OCI-LY3 (cell line): ENCODE results near the gene HACL1.

ENCODE experiments used
- CTCF ChIP-seq: fragments of 200-600, 300-600 bp; sonication (generic); IDR thresholded peaks from 2 replicates; pipeline ENCODE4 v1.5.1; 2014; ENCODE audit warnings: antibody characterized with exemption, low read length, low read depth
- EZH2phosphoT487 ChIP-seq: fragments of 200-600 bp; shearing (Covaris generic); IDR thresholded peaks from 2 replicates; pipeline ENCODE4 v1.6.1; 2018; ENCODE audit warnings: antibody characterized with exemption, mixed run types, low read depth

DNA sequence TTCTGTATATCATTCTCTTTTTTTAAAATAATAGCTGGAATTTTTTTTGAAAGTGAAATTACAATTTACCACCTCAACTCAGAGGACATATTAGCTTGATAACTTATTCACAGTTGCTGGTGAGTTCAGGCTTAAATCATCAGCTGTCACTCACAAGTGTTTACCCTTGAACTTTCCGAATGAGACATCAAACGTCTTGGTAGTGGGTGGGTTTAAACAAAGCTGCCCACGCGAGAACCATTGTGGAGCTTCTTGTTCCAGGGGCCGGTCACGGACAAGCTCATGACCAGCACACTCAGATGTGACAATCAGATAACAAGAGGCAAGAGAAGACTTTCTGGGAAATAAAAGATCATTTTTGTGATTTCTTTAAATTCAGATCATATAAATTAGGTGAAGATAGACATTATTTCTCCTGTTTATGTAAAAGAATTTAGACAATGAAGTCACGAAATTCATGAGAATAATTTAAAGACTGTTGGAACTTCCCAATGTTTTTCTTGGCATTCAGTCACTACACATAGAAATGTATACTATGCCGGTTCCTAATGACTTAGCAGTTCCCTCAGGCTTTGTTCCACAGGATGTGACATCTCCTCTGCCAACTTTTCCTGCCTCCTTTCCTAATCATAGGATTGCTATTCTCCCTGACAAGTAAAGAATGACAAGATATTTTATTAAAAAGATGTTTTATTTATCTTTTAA, 29.4 kb upstream of the HACL1 start:
- TF ChIP-seq CTCF (no peak), EZH2phosphoT487 (no peak)
